Endometrial microvascular endothelial cells (primary cell): ENCODE measurements around the gene CCL8. TPM values are rescaled to one million over a fixed set of nuclear protein-coding genes. Genes with fewer than 3 reads are reported as not detected.

ENCODE experiments used
- in situ Hi-C: cut with HindIII; loops from 2 replicates; pipeline ENCODE4 v1.10.0; 2017; ENCODE audit warnings: low sequenced_read_pairs, low pct_unique_long_range_greater_than_20kb; ENCODE audit errors: inconsistent ontology term
- total RNA-seq: library from RNA; depleted of rRNA; stranded (reverse); fragments of >200 nt; gene quantifications from one replicate; pipeline ENCODE4 v1.2.3, GENCODE V29; 2015; ENCODE audit errors: inconsistent ontology term

CCL8 gene
- total RNA-seq: not detected

DNA sequence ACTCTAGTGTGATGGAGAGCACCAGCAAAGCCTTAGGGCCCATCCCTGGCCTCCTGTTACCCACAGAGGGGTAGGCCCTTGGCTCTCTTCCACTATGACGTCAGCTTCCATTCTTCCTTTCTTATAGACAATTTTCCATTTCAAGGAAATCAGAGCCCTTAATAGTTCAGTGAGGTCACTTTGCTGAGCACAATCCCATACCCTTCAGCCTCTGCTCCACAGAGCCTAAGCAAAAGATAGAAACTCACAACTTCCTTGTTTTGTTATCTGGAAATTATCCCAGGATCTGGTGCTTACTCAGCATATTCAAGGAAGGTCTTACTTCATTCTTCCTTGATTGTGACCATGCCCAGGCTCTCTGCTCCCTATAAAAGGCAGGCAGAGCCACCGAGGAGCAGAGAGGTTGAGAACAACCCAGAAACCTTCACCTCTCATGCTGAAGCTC, at the start of gene CCL8:
Gene CCL8 (plus strand): TSS at position 397 of the 445 bp plus-strand sequence. CDS start 67 bp downstream, outside the sequence.
- in situ Hi-C loops: no loop called here

DNA sequence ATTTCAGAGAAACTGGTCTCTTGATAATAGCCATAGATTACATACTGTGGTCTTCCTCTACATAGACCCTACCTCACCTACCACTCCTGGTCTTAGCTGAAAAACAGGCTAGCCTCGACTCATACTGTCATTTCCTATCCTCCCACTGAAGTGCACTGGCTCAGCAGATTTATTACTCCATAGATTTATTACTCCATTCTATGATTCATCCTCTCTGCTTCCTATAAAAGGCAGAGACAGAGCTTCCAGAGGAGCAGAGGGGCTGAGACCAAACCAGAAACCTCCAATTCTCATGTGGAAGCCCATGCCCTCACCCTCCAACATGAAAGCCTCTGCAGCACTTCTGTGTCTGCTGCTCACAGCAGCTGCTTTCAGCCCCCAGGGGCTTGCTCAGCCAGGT, 49.3 kb upstream of the CCL8 start, which contains the start of gene CCL7:
Gene CCL7 (plus strand): TSS at position 253 of the 400 bp plus-strand sequence. CDS start 70 bp downstream, at position 323.
- in situ Hi-C loops: no loop called here

DNA sequence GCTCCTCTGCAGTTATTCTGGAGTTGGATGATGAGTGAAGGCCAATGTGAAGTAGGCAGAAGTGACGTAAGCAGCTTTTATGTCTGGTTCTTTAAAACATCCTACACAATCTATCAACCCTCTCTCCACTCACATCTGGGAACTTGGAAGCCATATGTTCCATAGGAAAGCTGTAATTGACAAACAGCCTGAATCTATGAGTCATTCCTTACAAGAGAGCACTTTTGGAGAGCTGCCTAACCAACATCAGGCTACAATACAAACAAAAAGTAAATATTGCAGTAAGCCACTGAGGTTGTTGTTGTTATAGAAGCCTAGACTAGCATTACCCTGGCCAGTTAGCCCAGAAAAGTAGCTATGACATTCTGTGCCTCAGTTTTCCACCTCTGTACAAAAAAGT, 43.4 kb upstream of the CCL8 start:
- in situ Hi-C loops: no loop called here

GRCh38 chr17:34276826-34277225, 42.4 kb upstream of the CCL8 start:
- in situ Hi-C loops: no loop called here

- in situ Hi-C loops: no loop called here
These were observed 35.7 kb upstream of the CCL8 start for GRCh38 chr17:34283571-34283970.

DNA sequence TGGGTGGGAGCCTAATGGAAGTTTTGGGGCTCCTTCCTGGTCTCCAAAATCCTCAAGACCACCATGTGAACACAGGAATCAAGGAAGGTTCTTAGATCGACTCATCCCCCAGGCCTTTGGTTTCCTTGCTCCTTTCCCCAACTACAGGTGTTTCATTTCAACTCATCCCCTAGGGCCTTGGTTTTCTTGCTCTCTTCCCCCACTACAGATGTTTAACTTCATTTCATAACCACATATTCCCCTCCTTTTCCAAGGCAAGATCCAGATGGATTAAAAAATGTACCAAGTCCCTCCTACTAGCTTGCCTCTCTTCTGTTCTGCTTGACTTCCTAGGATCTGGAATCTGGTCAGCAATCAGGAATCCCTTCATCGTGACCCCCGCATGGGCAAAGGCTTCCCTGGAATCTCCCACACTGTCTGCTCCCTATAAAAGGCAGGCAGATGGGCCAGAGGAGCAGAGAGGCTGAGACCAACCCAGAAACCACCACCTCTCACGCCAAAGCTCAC, 33.9 kb upstream of the CCL8 start, which contains the start of gene CCL11:
Gene CCL11 (plus strand): TSS at position 457 of the 507 bp plus-strand sequence. CDS start 67 bp downstream, outside the sequence.
- in situ Hi-C loops: no loop called here

- in situ Hi-C loops: no loop called here
These were observed 31.4 kb upstream of the CCL8 start for GRCh38 chr17:34287875-34288274.

GRCh38 chr17:34290586-34290985, 28.6 kb upstream of the CCL8 start:
- in situ Hi-C loops: no loop called here

- in situ Hi-C loops: no loop called here
These were observed 27.4 kb upstream of the CCL8 start for GRCh38 chr17:34291721-34292348.

GRCh38 chr17:34299027-34299426, 20.2 kb upstream of the CCL8 start:
- in situ Hi-C loops: no loop called here

GRCh38 chr17:34299956-34300577, 19.2 kb upstream of the CCL8 start:
- in situ Hi-C loops: no loop called here

GRCh38 chr17:34300652-34301370, 18.4 kb upstream of the CCL8 start:
- in situ Hi-C loops: no loop called here

- in situ Hi-C loops: no loop called here
These were observed 17.2 kb upstream of the CCL8 start for GRCh38 chr17:34301986-34302385.

DNA sequence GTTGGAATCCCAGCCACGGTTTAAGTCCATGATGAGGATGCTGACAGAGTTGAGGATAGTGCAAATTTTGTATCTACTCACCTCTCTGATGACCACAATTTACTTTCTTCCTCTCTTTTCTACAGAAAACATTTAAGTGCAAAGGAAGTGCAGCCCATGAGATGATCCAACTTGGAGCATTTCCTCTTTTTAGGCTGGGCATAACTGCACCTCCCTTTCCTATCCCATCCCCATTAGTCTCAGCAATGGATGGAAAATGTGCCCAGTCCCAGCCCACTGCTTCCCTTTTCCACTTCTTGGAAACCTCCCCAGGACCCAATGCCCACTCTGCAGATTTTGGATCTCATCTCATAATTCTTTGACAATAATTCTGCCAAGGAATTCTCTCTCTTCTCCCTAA, 16.6 kb upstream of the CCL8 start:
- in situ Hi-C loops: no loop called here

- in situ Hi-C loops: no loop called here
These were observed 15.6 kb upstream of the CCL8 start for GRCh38 chr17:34303606-34304005.

DNA sequence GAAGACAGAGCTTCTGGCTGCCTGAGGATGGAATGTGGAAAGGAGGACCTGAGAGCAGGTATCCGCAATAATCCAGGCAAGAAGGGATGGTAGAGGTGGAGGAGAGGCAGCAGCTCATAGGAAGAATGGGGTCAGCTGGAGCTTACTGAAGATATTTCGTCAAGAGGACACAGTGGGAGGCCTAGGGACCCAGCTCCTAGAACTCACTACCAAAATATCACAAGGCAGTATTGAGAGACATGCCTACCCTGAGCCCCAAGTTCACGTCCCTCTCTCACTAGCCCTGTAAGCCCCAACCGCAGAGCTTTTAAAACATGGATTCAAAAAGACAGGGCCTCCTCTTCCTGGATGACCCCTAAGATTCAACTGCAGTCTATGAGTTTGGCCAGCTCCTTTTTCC, 14.2 kb upstream of the CCL8 start:
- in situ Hi-C loops: no loop called here

GRCh38 chr17:34305606-34306005, 13.6 kb upstream of the CCL8 start:
- in situ Hi-C loops: no loop called here

- in situ Hi-C loops: no loop called here
These were observed 12.8 kb upstream of the CCL8 start for GRCh38 chr17:34306466-34306865.

DNA sequence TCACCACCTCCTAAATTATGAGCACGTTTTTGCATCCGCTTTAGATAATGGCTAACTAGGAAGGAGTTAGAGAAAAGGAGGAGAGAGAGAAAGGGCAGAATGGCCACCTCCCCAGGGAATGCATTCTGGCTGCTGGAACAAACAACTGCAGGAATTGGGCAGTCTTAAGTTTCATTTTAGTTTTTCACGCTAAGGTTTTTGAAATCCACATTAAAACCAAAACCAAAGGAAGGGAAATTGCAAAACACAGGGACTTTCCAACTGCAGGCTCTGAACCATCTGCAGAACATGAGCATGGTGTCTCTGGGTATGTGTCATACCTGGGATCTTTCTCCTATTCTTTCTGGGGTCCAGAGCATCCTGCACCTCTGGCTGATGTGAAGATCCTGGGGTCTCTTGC, 12.1 kb upstream of the CCL8 start:
- in situ Hi-C loops: no loop called here

DNA sequence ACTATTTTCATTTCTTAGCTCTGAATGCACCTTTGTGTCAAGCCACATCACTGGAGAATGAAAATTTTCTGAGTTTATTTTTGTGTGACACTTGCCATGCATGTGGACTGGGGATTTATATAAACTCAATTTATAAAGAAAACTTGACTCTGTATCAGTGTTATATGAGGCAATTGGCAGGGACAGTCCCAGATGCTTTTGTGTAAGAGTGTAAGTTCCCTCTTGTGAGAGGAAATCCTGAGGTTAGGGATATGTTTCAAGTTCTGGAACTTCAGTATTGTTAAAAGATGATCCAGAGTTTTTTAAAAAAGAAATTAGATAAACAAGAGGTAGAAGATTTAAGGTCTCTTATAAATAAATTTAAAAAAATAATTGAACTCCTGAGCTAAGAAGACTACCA, 10.9 kb upstream of the CCL8 start:
- in situ Hi-C loops: no loop called here
